Measurements from ENCODE around the gene POC5. TPM values are rescaled to one million over a fixed set of nuclear protein-coding genes. Genes with fewer than 3 reads are reported as not detected.

Gene POC5
- total RNA-seq, 1 donor from 2014 or later, result 10.6 TPM

GRCh38 chr5:75663579-75664284 lies 53.5 kb downstream of the POC5 start:
- DNase-seq (ENCODE audit: extremely low read depth, low read depth, low spot score), result no peak

- DNase-seq (ENCODE audit: extremely low read depth, low read depth, low spot score), result no peak
Measured at GRCh38 chr5:75662061-75662460, 55.2 kb downstream of the POC5 start.

GRCh38 chr5:75660678-75661465 lies 56.4 kb downstream of the POC5 start:
- DNase-seq (ENCODE audit: extremely low read depth, low read depth, low spot score), result no peak

- no peak for DNase-seq (ENCODE audit: extremely low read depth, low read depth, low spot score)
Measured at GRCh38 chr5:75659791-75660450, 57.3 kb downstream of the POC5 start.

- no peak for DNase-seq (ENCODE audit: extremely low read depth, low read depth, low spot score)
Measured at GRCh38 chr5:75656311-75657003, 60.8 kb downstream of the POC5 start.

- no peak for DNase-seq (ENCODE audit: extremely low read depth, low read depth, low spot score)
Measured at GRCh38 chr5:75654693-75655295, 62.4 kb downstream of the POC5 start.

- DNase-seq (ENCODE audit: extremely low read depth, low read depth, low spot score), result no peak
Measured at GRCh38 chr5:75653521-75653920, 63.7 kb downstream of the POC5 start.

GRCh38 chr5:75651575-75652238 lies 65.5 kb downstream of the POC5 start:
- DNase-seq (ENCODE audit: extremely low read depth, low read depth, low spot score), result no peak

GRCh38 chr5:75648712-75649111 lies 68.5 kb downstream of the POC5 start:
- no peak for DNase-seq (ENCODE audit: extremely low read depth, low read depth, low spot score)

GRCh38 chr5:75640826-75641225 lies 76.4 kb downstream of the POC5 start:
- DNase-seq (ENCODE audit: extremely low read depth, low read depth, low spot score), result no peak

- peak; percentile 68 for DNase-seq (ENCODE audit: extremely low read depth, low read depth, low spot score)
Measured at GRCh38 chr5:75640395-75640794, 76.8 kb downstream of the POC5 start.

GRCh38 chr5:75639535-75640311 lies 77.5 kb downstream of the POC5 start:
- no peak for DNase-seq (ENCODE audit: extremely low read depth, low read depth, low spot score)

GRCh38 chr5:75637949-75638348 lies 79.3 kb downstream of the POC5 start:
- no peak for DNase-seq (ENCODE audit: extremely low read depth, low read depth, low spot score)

- no peak for DNase-seq (ENCODE audit: extremely low read depth, low read depth, low spot score)
Measured at GRCh38 chr5:75632321-75632720, 84.9 kb downstream of the POC5 start.

GRCh38 chr5:75630875-75631274 lies 86.4 kb downstream of the POC5 start:
- DNase-seq (ENCODE audit: extremely low read depth, low read depth, low spot score), result no peak

GRCh38 chr5:75627801-75628200 lies 89.4 kb downstream of the POC5 start:
- DNase-seq (ENCODE audit: extremely low read depth, low read depth, low spot score), result no peak

- no peak for DNase-seq (ENCODE audit: extremely low read depth, low read depth, low spot score)
Measured at GRCh38 chr5:75626959-75627358, 90.3 kb downstream of the POC5 start.
